Measurements from ENCODE around the gene RANBP1. TPM values are rescaled to one million over a fixed set of nuclear protein-coding genes. Genes with fewer than 3 reads are reported as not detected.

The RANBP1 gene
- polyA plus RNA-seq, 12 donors, result 93.8 to 227 (median 107) TPM; not detected in 1

- DNase-seq, result no peak
Measured at GRCh38 chr22:20105456-20106204, 10.3 kb upstream of the RANBP1 start.

DNA sequence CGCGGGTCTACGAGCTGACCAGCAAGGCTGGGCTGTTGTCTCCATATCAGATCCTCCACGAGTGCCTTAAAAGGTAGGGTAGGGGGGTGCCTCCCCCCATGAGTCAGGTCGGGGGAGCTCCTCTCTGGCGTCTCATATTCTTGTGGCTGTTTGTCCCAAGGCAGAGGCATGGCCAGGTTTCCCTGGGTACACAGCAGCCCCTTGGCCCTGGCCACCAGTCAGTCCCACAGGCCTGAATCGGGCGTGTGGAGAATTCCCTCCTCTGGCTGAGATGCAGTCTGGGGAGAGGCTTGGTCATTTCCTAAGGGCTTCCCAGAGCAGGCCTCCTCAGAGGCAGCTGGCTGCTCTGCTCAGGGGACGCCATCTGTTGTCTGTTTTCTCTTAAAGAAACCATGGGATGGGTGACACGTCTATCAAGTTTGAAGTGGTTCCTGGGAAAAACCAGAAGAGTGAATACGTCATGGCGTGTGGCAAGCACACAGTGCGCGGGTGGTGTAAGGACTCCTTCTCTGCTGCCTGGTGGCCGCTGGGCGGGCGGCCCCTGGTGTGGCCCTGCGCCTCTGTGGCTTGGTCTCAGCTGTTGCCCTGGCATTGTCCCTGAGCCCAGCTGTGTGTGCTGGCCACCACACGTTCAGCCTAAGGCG lies 9.6 kb upstream of the RANBP1 start:
- DNase-seq, result no peak

GRCh38 chr22:20106849-20107237 lies 9.1 kb upstream of the RANBP1 start:
- DNase-seq, result no peak

GRCh38 chr22:20107471-20107901 lies 8.4 kb upstream of the RANBP1 start:
- no peak for DNase-seq

DNA sequence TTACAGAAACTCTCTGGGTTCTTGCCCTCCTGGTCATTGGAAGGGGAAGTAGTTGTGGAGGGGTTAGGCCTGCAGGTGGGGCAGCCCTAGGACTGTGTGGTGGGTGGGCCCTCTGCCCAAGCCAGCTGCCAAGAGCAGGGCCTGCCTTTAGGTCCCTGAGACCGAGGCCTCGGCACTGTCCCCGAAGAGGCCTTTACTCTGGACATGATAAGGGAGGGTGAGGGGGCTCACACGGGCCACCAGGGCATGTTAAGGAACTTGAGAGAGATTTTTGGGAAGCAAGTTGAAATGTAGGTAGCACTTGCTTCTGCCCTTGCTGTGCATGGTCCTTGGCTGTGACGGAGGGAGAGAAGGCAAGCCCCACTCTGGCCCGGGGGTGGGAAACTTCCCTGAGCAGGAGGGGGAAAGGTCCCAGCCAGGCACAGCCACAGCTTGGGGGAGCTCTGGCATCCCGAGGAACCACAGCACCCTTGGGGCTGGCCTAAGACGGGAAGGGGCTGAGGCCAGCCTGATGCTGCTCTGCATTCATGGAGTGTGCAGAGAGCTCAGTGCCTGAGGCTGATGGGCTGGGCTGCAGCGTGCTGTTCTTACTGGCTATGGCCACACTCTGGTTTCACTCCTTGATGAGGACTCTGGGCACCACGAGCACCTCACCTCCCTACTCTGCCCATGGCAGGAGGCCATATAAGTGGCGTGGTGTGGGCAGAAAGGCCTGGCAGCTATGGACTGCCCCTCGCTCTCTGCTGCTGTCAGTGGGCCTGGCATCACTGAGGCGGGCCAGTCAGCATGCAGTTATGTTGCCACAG lies 7.8 kb upstream of the RANBP1 start:
- no peak for DNase-seq

GRCh38 chr22:20108757-20109230 lies 7.1 kb upstream of the RANBP1 start:
- DNase-seq, result no peak

DNA sequence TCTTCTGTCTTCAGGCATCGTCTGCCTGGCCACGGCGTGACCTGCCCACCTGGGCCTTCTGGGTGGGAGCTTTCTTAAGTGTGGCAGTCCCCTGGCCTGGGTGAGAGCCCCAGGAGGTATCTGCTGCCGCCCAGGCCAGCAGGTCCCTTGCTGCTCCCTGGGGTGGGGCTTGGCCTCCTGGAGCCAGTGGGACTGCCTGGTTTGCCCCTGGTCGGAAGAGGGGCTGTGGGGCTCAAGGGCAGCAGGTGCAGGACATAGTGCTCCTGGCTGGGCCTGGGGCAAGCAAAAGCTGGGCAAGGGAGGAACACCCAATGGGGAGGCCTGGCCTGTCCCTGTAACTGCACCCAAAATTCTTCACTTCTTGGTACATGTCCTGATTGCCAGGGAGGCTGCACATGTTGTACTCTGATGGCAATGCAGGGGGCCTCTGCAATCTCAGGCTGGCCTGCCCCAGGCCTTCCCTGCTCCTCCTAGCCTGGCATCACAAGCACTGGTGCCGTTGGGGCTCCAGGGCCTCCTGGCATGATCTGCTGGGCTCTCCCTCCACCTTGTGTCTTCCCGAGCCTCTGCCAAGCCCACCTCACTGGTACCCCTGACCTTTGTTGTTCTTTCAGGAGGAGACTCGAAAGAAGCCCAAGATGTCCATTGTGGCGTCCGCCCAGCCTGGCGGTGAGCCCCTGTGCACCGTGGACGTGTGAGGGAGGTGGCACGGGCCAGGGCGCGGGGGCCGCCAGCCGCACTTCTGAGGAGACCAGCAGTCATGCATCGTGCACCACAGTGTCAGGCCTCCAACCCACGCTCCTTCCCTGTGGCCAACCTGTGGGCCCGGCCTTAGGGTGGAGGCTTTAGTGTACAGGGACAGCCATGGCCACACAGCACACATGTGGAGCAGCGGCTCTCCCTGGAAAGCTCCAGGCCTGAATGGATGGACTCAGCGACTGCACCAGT lies 6.2 kb upstream of the RANBP1 start:
- DNase-seq, result no peak

DNA sequence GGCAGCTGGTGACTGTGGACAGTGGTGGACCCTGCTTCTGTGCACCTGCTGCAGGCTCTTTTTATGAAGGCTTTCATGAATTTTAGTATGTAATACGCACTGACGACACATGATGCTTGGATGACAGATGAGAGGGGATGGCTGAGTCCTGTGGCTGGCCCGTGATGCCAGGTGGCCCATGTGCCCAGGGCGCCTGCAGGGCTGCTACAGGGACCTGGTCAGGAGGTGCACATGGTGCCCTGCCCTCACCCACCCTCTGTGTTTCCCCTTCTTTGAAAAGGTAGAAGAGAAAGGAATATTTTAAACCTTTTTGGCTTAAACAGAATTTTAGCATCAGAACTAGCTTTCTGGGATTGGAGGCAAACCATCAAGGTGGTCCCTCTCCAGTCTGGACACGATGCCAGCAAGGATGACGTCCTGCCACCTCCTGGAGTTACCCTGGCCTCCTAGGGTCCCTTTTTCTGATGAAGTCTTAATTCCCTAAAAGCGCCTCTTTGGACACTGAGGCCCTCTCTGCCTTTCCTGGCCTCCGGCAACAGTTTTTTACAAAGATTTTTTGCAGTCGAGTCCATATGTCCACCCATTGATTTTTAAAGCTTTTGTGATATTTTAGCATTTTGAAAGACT lies 5.4 kb upstream of the RANBP1 start:
- no peak for DNase-seq

DNA sequence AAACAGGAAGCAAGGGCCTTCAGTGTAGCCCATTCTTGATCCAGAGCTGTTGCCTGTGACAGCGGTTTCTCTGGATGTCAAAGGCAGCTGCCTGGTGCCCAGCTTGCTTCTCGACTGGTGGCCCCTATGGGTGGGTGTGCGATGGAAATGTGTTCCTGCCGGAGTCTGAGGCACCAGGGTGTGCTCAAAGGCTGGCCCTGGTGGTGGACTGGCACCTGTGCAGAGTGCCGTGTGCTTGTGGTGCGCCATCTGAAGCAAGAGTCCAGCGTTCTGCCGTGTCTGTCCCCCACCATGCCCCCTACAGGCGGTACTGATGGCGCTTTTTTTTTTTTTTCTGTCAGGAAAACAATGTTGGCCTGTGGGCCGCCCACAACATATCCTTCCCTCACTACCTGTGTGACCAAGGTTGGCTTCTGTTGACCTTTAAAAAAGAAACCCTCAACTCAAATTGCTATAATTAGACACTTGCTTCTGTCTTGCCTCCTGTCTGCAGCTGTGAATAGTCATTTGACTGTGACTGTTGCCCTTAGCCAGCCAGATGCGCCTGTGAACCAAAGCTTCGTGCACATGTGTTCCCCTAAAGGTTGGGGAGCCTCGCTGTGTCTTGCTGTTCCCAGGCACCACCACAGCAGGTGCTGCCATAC lies 4.7 kb upstream of the RANBP1 start:
- no peak for DNase-seq

DNA sequence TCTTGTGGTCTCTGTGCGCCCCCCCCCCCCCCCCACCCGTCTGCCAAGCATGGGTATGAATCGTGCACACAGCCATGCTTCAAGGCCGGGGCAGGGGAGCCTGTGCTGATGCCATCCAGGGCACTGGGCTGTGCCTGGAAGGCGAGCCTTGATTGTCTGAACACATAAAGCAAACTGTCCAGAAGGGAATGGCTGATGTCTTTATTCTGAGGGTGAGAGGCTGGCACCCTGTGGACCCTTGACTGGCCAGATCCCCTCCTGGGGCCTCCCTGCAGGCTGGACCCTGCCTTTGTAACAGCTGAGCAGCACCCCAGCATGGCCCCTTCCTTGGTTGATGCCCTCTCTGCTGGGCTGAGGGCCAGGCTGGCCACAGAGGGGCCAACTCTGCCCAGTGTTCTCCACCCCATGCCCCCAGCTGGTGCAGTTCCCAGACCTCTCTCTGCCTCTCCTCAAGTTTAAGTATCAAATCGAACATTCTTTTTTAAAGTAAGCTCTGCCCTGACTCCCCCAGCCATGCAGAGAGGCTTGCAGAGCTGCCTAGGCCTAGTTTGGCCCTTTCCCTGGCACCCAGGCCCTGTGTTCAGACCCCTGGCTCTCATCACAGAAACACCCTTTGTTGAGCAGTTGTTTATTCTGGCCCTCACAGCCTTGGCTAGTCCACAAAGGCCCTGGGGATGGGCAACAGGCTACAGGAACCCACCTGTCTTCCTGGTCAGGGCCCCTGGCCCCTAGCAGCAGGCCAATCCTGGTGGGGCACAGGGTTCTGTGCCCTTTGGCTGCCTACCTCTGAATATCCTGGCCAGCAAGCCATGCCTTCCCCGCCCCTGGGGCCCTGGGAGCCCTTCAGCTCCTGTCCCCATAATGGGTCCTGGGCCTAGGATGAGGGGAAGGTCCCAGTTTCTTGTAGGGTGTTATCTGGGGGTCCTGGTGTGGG lies 3.9 kb upstream of the RANBP1 start:
- DNase-seq, result no peak

DNA sequence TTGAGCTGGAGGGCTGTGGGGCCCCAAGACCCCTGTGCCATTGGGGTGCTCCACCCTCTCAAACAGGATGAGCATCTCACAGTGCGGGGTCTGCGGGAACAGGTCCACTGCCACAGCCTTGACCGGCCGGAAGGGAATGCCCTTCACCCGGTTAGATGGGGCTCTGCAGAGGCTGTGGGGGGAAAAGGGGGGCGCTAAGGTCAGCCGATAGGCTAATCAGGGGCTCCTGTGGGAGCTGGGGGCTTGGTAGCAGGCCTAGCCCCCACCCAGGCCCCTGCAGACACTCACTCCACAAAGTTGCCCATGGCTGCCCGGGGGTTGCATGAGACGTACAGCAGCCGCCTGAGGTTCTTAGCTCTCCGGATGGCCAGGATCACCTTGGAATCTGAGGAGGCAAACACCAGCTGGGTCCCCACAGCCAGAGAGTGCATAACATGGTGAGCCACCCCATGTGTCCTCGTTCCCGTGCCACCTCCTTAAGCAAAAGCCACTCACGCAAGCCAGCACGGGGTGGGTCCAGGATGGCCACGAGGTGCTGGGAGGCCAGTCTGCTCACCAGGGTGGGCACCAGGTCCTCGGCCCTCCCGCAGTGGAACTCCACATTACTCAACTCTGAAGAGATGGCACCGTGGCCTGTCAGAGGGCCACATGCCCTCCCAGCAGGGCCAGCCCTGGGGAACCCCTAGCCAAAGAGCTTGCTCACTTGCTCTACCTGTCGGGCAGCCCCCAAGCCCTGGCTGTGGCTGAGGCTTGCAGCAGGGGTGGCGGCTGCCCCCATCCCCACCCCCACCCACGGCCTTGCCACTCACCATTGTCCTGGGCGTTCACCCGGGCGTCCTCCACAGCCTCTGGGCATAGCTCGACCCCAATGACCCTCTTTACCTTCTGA lies 3.0 kb upstream of the RANBP1 start:
- DNase-seq, result no peak

GRCh38 chr22:20113551-20114310 lies 2.2 kb upstream of the RANBP1 start:
- DNase-seq, result no peak

DNA sequence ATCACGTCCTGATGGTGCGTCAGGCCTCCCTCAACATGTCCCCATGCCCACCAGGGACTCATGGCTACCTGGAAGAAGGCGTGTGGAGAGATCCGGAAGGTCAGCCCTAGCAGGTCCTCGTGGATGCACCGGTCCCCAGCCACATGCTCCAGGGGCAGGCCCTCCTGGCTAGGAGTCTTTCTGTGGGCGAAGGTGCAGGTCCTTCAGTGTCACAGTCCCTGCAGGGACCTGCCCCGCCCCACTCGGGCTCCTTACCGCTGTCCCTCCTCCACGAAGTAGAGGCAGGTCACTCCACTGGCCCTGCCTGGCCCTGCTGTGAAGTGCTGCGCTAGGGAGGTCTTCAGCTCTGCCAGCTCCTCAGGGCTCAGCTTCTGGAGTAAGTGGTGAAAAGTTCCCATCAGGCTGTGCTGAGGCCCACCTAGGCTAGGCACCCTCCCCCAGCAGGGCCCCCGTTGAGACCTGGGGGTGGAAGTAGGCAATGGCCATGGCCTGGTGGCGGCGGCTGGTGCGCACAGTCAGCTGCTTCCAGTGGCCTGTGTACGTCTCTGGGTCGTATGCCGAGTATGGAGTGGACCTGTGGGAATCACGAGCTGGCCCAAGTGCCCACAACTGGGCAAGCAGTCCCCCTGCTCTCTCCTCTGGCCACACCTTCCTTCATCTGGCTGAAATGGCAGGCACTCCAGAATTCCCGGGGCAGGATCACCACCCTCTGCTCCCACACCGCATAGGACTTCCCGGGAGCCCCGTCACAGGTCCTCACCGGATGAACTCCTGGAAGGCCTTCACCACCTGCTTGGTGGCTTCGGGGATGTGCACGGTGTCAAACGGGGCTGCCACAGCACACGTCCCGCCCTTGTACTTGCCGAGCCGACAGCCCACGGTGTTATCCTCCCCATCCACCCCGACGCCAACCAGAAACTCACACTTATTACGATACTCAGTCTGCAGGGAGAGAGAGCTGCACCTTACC lies 1.1 kb upstream of the RANBP1 start:
- DNase-seq, result no peak

DNA sequence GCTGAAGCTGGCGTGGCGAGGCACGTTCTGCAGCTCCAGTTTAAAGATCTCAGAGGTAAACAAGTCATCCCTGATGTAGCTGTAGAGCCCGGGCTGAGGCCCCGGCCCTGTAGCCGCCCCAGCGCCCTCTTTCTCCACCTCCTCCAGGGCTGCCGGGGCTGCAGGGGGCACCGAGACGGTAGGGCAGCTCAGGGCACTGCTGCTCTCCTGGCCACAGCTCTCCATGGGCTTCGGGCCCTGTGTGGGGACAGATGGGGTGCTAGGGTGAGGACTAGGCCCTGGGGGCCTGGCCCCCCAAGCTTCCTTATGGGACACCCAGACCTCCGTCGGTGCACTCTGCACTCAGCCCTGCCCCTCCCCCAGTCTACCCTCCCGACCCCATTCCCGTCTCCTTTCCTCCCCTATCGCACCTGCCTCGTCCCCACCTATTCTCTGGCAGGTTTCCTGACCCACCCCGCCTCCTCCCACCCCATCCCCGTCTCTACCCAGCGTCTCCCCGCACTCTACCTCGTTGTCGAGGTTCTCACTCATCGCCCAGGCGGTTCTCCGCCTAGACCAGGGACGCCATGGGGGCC lies 559 bp downstream of the RANBP1 start:
- no peak for DNase-seq

DNA sequence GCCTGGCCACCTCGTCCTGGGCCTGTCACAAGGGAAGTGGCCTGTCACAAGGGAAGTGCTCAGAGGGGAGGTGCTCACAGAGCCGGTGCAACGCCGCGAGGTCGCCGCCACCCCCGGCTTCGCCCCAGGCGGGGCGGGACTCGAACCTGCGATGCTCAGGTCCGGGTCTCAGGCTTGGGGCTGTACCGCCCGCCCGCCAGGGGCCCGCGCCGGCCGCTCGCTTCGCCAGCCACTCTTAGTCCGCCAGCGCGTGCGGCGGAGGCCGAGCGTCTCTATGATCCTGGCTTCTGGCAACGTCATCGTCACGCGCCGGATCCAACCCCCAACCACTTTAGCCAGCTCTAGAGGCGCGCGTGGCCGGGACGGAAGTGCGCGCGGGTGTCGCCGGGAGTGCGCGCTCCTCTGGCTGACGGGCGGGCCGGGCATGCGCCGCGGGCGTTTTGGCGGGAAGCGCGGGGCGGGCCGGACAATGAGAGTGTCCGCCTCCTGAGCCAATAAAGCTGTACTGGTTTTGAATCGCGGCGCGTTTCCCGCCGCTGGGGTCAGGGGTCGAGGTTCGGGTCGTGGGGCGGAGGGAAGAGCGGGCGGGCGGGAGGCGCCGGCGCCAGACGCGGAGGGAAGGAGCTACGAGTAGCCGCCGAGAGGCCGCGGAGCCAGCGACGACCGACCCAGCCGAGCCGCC lies 1.2 kb downstream of the RANBP1 start, which contains the start of gene TRMT2A:
TSS of gene TRMT2A (minus strand) at position 276 of the 682 bp plus-strand sequence. CDS start 320 bp downstream, outside the sequence.
- peak; percentile 99 for DNase-seq

Data from muscle of arm (tissue), 12 donors.